Putamen (tissue), 1 donor: ENCODE data around the gene PFKM.
A peak's percentile ranks its signal among the peaks of the same experiment; 100 is the strongest.

Experiments
- DNase-seq: peaks from one replicate; pipeline ENCODE4 v3.0.0-alpha.2; 2016; ENCODE audit warnings: low spot score

PFKM gene

DNA sequence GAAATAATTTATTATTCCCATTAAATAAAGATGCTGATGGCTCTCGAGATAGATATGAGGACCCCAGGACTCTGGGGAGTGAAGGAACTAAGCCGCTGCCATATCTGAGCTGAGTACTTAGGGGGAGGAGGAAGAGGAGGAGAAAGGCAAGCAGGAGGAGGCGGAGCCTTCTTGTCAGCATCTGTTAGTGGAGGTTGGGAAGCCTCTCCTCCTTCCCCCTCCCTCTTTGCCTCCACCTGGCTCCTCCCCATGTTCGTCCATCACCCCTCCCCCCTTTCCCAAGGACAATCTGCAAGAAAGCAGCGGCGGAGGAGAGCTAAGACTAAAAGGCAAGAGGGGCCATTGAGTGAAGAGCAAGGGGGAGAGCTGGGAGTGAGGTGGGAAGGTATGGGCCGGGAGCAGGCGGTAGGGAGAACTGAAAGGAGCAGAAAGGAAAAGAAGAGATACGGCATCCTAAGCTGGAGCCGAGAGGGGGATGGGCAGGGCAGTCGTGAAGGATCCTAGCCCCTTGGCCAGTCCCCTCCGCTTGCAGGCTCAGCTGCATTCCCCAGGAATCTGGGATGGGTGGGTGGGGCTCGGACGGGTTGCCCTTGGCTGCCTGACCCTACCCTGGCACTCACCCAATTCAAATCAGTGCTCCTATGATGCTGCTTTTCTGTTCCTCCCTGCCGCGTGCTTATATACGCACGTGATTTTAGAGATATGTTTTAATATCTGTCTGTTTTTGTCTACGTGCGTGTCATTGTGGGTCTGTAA, at the start of gene PFKM:
TSS of gene PFKM (plus strand) at position 287 of the 756 bp plus-strand sequence. CDS start 3,411 bp downstream, outside the sequence.
- DNase-seq: peak; percentile 87

DNA sequence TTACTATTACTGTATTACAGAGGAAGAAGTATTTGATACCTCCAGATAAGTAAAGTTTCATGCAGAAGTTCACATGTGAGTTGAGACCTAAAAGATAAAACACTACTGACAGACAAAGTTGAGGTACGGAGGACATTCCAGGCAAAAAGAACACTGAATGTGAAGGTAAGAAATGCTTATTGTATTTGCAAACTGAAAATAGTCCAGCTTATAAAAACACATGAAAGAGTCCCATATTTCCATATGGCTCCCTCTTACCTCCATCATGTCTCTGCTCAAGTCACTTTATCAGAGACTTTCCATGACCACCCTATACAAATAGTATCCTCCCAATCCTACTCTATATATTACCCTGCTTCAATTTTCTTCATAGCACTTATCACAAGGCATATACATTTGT, 49.1 kb upstream of the PFKM start:
- no peak for DNase-seq

DNA sequence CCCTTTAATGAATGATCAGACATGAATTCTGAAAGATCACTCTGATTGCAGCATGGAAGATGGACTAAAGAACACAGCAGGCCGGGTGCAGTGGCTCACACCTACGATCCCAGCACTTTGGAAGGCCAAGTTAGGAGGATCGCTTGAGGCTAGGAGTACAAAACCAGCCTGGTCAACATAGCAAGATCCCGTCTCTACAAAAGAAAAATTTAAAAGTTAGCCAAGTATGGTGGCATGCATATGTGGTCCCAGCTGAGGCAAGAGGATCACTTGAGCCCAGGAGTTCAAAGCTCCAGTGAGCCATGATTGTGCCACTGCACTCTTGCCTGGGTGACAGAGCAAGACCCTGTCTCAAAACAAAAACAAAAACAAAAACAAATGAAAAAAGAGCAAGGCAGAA, 48.4 kb upstream of the PFKM start:
- no peak for DNase-seq

DNA sequence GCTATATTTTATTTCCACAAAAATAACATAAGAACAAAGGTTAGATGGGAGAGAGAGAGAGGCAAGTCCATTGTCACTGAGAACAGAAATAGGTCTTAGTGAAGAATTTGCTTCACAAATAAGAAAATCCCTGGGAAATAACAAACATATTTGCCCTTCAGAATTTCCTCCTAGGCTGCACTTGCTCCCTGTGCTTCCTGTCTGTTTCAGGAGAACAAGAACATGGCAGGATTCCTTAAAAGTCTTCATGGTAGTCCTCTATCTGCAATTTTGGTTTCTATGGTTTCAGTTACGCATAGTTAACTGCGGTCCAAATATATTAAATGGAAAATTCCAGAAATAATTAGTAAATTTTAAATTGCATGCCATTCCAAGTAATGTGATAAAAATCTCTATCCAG, 47.4 kb upstream of the PFKM start:
- DNase-seq: no peak

DNA sequence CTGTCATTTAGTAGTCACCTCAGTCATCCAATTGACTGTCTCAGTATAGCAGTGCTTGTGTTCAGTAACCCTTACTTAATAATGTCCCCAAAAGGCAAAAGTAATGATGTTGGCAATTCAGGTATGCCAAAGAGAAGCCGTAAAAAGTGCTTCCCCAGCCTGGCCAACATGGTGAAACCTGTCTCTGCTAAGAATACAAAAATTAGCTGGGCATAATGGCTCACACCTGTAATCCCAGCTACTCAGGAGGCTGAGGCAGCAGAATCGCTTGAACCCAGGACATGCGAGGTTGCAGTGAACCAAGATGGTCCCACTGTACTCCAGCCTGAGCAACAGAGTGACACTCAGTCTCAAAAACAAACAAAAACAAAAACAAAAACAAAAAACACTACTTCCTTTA, 46.9 kb upstream of the PFKM start:
- DNase-seq: no peak

DNA sequence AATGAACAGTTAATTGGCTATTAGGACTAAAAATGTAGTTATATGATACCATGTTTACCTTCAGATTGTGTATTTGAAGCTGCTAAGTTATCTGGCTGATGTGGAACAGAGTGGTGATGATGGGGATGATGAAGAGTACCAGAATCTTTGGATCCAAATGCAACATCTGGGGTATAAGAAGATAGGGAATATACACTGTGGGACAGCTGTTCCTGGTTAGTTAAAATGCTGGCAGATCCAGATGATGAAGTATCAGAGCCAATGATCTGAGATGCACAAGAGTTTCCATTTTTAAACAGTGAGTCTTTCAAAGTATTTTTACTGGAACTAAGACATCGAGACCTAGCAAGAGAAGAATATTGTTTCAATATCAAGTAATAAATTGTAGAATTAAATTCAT, 44.9 kb upstream of the PFKM start:
- DNase-seq: no peak

DNA sequence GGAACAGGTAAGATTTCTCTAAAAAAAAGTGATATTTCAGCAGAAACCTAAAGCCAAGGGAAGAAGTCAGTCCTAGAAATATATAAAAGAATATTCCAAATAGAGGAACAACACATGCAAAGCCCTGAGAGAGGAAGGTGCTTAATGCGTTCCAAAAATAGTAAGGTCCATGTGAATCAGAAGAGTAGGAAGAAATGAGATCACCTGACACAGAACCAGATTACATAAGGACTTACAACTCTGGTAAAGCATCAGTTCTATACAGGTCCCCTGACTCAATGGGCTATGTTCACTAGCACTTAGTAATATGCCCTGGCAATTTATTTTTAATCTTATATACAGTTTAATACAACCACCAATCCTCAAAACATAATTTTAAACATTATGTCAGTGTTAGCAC, 43.3 kb upstream of the PFKM start:
- no peak for DNase-seq

DNA sequence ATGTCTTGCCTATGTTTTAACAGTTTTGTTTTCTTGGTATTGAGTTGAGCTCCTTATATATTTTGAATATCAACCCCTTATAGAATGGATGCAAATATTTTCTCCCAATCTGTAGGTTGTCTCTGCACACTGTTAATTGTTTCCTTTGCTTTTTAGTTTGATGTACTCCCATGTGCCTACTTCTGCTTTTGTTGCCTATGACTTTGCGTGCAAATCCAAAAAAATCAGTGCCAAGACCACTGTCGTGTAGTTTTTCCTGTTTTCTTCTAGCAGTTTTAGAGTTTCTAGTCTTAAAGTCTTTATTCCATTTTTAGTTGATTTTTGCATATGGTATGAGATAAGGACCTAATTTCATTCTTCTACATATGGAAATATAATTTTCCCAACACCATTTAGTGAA, 42.1 kb upstream of the PFKM start:
- no peak for DNase-seq

DNA sequence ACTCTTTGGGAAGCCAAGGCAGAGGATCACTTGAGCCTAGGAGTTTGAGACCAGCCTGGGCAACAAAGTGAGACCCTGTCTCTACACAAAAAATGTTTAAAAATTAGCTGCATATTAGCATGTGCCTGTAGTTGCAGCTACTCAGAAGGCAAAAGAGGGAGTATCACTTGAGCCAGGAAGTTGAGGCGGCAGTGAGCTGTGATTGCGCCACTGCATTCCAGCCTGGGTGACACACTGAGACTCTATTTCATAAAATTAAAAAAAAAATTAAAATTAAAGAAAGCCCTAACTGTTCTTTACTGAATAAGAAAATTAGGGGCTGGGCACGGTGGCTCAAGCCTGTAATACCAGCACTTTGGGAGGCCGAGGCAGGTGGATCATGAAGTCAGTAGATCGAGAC, 40.3 kb upstream of the PFKM start:
- no peak for DNase-seq

DNA sequence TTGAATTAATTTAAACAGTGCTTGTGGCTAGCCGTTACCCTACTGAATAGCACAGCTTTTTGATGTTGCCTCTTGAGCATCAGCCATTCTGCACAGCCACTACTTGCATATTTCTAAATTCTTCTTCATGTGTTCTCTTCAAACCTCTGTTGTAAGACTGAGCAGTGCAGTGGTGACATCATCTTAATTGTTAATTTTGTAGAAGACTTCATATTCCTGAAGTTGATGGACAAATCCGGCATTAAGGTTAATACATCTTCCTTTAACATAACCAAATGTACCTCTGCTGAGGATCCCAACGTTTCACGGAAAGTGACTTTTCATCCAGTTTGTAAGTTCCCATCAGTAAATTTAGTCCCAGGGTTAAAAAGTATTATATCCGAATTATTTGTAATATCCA, 38.9 kb upstream of the PFKM start:
- DNase-seq: no peak

DNA sequence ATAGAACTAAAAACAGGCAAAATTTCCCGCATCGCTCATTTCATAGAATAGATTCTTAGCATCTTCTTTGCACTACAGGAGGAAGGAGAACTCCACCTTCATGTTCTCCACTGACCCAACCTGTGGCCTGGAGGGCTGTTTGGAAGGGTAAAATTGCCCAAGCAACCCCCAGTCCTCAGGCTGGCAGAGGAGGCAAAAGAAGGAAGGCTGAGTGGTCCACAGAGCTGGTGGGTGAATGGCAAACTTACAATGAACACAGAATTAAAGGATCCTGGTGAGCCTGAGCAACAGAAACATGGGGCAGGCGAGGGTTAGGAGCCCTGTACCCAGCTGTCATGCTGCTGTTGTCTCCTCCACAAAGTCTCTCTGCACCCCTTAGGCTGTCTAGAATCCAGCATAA, 38.3 kb upstream of the PFKM start:
- DNase-seq: no peak

DNA sequence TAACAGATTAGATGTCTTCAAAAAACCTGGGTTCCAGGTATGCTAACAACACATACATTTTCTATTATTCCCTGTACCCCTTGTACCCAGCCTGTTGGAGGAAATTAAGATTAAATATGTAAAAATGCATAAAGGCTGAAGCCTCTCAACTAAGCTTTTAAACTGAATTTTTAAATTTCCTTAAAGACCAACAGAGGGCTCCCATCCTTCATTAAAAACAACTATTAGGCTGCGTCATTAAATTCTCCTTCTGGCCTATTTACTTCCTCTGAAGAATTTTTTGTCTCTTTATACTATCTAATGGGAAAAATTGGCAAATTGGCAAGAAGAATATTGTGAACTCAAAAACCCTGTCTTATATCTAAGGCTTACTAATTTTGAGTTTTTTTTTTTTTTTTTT, 35.1 kb upstream of the PFKM start:
- peak; percentile 18 for DNase-seq

DNA sequence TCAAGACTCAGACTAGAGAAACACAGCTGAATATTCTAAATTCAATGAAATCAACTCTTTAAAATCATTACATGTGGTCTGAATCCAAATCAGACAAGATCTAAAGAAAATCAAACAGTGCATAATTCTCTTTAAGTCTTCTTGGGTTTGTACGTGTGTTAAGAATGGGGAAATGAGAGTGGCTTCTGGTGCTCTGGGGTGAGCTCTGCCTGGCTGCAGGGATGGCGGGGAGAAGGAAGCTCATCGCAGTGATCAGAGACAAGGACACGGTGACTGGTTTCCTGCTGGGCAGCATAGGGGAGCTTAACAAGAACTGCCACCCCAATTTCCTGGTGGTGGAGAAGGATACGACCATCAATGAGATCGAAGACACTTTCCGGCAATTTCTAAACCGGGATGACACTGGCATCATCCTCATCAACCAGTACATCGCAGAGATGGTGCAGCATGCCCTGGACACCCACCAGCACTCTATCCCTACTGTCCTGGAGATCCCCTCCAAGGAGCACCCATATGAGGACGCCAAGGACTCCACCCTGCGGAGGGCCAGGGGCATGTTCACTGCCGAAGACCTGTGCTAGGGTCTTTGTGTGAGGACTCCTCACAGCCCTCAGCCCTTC, 34.2 kb upstream of the PFKM start:
- no peak for DNase-seq

DNA sequence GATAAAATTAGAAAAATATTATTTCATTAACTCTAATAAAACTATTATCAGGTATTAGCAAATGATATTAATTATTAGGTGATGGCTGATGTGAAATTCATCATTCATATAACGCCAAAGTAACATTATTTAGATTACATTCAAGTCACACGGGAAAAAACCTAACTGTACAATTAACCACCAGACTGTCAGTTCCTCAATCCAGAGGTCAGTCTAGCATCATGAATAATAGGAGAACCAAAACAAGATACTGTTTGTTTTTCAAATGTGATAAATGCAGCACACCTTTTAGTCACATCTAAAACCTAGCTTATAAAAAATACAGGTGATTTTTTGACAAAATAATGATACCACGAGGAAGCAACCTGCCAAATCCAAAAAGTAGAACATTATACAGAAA, 32.8 kb upstream of the PFKM start:
- DNase-seq: no peak

DNA sequence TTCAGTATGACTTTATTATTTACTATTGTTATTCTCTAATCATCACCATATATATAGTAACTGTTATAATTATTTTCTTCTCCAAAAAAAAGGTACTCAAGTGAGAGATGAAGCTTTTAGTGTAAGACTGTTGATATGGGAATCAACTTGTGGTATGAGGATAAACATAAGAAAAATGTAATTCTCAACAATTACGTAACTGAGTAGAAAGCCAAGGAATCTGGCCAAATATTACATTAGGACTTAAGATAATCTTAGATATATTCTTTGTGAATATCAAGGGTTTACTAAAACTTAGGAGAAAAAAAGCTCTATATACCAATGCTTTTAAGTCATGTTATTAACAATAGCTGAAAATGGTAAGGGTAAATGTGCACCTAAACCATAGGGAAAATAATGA, 26.6 kb upstream of the PFKM start:
- no peak for DNase-seq

DNA sequence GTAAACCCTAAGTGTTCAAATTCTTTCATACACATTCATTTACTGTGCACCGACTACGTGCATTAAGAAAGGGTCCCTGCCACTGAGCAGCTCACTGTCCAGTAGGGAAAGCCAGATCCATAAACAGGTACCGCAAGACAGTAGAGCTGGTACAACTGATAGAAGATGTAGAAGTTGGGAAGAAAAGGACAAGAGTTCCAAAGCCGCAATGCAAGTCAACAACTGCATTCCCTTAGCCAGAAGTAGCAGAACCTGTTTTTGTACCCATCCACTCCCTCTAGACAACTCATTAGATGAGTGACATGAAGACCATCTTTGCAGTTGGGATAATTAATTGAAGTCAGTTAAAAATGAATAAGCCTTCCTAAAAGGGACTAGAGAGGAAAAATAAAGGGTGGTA, 14.6 kb upstream of the PFKM start:
- no peak for DNase-seq

DNA sequence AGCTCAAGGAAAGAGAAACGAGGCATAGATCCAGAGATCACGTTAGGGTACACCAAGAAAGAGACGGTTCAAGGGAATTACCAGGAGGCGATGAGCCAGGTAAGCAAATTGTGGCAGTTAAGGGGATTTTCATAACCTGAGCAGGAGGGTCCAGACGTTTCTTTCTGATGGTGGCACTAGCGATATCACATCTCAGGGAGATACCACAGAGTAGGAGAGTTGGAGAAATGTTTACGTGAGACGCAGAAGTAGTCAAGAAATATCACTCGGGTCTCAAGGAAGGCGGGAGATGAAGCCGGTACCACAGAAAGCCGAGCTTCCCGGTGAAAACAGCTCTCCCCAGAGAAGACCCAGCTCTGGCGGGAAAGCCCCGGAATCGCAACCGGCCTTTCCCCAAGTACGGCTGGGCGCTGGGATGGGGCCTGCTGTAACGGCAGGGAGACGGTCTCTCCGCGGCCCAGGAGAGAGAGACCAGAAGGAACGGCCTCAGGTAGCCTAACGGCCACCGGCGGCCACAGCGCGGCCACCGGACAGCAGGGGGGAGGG, 13.8 kb upstream of the PFKM start:
- DNase-seq: peak; percentile 42

DNA sequence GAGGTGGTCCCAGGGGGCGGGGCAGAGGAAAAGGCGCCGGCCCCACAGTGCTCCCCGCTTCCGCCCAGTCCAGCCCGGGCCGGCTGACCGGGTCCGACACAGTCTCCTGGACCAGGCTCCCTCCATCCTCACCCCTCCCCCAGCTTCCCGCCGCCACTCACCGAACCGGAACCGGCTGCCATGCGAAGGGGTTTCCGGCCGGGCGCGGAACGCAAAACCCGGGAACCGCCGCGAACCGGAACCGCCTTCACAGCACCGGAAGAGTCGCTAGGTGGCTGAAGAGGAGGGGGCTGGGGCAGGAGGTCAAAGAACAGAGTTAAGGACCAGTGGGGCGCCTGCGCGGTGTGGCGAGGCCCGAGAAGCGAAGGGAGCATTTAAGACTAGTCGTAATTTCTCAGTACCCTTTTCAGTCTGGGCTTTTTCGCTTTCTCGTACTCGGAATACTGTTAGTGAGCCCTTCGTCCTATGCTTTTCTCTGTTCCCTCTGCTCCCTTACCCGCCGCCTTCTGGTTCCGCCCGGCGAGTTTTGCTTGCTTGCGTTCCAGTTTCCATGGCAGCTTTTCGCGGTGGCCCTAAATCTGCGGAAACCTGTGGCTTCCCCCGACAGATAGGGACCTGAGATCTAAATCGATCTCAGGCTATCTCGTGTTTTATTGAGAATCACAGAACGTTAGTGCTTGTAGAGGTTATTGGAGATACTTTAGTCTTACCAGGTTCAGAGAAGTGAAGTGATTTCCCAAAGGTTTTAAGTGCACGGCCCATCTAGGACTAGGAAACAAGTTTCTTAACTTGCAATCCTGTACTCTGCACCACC, 13.1 kb upstream of the PFKM start, which contains the start of gene SENP1:
TSS of gene SENP1 (minus strand) at position 213 of the 814 bp plus-strand sequence. CDS start 4,607 bp downstream, outside the sequence.
- peak; percentile 88 for DNase-seq

DNA sequence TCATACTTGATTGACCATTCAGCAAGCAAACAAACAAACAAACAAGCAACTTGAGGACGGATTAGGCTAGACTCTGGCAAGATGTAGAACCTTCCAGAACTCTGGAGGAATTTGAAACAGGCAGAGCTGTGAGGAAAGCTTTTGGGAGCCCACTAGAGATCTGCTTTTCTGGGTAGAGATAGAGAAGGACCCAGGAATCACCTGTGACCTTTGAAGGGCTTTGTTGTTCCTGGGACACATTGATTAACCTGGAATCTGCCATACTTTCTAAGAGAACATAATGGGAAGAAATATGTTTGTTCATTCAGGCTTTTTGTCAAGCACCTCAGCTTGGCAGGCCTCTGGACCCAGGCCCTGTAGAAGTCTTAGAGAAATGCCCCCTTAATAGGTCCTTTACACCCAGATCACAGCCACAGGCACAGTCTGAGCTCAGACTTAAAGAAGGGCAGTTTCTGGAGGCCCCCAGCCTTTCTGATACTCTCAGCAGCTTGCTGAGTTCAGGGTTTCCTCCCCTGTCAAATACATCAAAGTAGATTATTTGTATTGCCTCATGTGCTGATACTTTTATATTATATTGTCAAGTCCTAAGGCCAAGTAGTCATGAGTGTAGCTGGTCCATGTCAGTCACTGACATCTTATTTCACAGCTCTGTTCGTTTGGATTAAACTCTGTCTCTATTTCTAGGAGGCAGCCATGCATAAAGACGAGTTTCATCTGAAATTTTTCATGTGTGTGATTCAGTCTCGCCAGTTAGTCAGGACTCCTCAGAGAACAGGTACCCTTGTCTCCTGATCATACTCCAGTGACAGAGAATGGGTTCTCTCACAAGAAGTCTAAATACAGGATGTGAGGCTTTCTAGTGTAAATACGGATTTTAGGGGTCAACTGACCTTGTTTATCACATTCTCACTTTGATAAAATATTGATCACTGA, 12.2 kb upstream of the PFKM start:
- DNase-seq: no peak

DNA sequence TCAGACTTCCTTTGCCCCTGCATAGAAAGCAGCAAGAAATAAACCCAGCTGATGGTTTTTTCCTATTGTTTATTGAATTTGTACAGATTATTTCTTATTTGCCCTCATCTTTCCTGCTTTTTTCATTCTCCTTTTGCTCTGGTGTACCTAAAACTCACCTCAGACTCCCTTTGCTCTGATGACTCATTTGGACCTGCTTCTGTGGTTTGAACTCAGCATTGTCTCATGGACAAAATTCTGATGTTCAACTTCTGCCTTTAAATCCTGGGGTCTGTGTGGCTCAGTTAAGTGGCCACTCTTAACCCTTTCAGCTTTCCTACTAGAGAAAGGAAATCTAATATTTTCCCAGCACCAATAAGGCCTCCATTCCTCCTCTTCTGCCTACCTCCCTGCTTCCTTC, 9.7 kb upstream of the PFKM start:
- DNase-seq: no peak

DNA sequence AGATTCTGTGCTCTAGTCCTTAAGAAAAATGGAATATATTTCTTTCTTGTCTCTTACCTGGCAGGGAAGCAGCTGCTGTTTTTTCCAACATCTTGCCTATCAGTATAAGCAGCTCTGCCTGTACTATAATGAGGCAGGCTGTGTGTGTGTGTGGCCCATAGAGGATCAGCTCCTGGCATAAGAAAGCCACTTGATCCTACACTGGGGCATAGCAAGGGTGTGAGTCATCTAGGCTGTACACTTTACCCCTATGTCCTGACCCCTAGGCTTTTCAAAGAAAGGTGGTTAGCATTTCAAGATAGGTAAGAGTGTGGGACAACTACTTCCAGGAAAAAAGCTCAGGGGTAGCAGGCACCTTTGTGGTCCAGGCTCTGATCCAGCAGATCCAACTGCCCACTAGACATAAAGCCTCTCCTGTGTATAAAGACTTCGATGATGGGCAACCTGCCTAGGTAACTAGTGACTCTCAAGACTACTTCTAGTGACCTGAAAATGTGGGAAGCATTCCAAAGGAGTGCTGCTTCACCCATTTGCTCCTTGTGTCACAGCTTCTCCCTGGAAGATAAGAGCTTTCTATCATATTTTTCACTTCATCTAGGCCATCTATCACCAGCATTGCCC, 8.4 kb upstream of the PFKM start:
- DNase-seq: no peak
